BJ (cell line): ENCODE measurements around the gene GPN2. TPM values are rescaled to one million over a fixed set of nuclear protein-coding genes. Genes with fewer than 3 reads are reported as not detected.

ENCODE experiments used
- CTCF ChIA-PET: fragments of 350-600 bp; formaldehyde crosslinking; extraction: SDS; loops from one replicate; lab custom pipeline; 2021; ENCODE audit warnings: antibody characterized with exemption, inconsistent platforms; lab: Yijun Ruan, JAX
- POLR2A ChIA-PET: fragments of 300-600 bp; sonication (Branson Sonifier 250); formaldehyde crosslinking; extraction: SDS; loops from one replicate; lab custom pipeline; 2021; ENCODE audit warnings: antibody characterized with exemption; lab: Charles Lee
- DNase-seq: peaks from one replicate; pipeline ENCODE4 v3.0.0-alpha.2; 2011; ENCODE audit warnings: low read depth
- H3K27me3 ChIP-seq: 2 replicates; pipeline ENCODE4 v1.6.0; 2011; ENCODE audit warnings: low read length; ENCODE audit not compliant: control insufficient read depth, insufficient read depth
- H3K36me3 ChIP-seq: 2 replicates; pipeline ENCODE4 v1.5.1; 2011; ENCODE audit warnings: low read length; ENCODE audit not compliant: control insufficient read depth, insufficient read depth
- H3K4me3 ChIP-seq: 2 replicates; pipeline ENCODE4 v1.5.1; 2011; ENCODE audit warnings: low read depth, mild to moderate bottlenecking, control low read depth, low read length
- CTCF ChIP-seq: IDR thresholded peaks from 2 replicates; pipeline ENCODE4 v1.5.1; 2011; ENCODE audit warnings: low read depth, mild to moderate bottlenecking, control low read depth, inconsistent platforms, low read length, moderate library complexity; ENCODE audit not compliant: insufficient read depth
- polyA plus RNA-seq: library from polyadenylated mRNA; depleted of rRNA; stranded (reverse); fragments of >200 nt; gene quantifications from 2 replicates; pipeline ENCODE4 v1.2.3, GENCODE V29; 2011

GPN2 gene
- polyA plus RNA-seq, 1 experiment = 44.9 TPM

GRCh38 chr1:26863685-26864077 is 26.4 kb downstream of the GPN2 start:
- Histone ChIP-seq H3K4me3 (peak overlapping the region; percentile 47; the same call in 1 of the 2 replicates), H3K27me3 (no peaks in the 10 kb centered on the region), H3K36me3 (no peaks in the 10 kb centered on the region)
- POLR2A ChIA-PET = no interaction called here
- no peak for TF ChIP-seq CTCF
- no peak for DNase-seq
- CTCF ChIA-PET = no interaction called here

- DNase-seq = no peak
- peak within 1 kb of the TSS; percentile 47 for H3K4me3 ChIP-seq
- ChIA-PET CTCF (interaction anchor here (1.4 to 1.9 kb wide), 2 partner anchors 17 to 261 kb away, joined by 3 to 7 read pairs; no protein-coding TSS in a partner anchor), POLR2A (no interaction called here)
- no peaks in the 10 kb centered on the region for H3K27me3 ChIP-seq
- 0 out of 2 replicates have a peak, but pooled peaks have one; percentile 28 for TF ChIP-seq CTCF
- H3K36me3 ChIP-seq = no peaks in the 10 kb centered on the region
These were observed 27.1 kb downstream of the GPN2 start, which contains the start of gene SFN for GRCh38 chr1:26862781-26863684. Gene SFN (plus strand): TSS chr1:26863149. CDS start chr1:26863213, 64 bp downstream.

GRCh38 chr1:26861889-26862378 is 28.1 kb downstream of the GPN2 start:
- ChIA-PET CTCF (interaction anchor here (0.6 to 4.2 kb wide), 6 partner anchors 10 to 260 kb away, joined by 3 to 12 read pairs (median 4); no protein-coding TSS in a partner anchor), POLR2A (no interaction called here)
- TF ChIP-seq CTCF = no peak
- DNase-seq = no peak
- Histone ChIP-seq H3K4me3 (no peak overlapping the region), H3K27me3 (no peaks in the 10 kb centered on the region), H3K36me3 (no peaks in the 10 kb centered on the region)

- ChIA-PET CTCF (interaction anchor here (0.6 to 4.2 kb wide), 6 partner anchors 9 to 260 kb away, joined by 3 to 12 read pairs (median 4); no protein-coding TSS in a partner anchor), POLR2A (no interaction called here)
- Histone ChIP-seq H3K36me3 (peaks cover 1% of the 10 kb centered on the region), H3K4me3 (no peak overlapping the region), H3K27me3 (no peaks in the 10 kb centered on the region)
- no peak for DNase-seq
- TF ChIP-seq CTCF = peak; percentile 50
These were observed 28.8 kb downstream of the GPN2 start for GRCh38 chr1:26861286-26861701.
